ENCODE measurements around the gene PDGFD. TPM values are rescaled to one million over a fixed set of nuclear protein-coding genes. Genes with fewer than 3 reads are reported as not detected.

The PDGFD gene
- total and polyA plus RNA-seq, 2 donors (not counting 1 experiment from before 2014, with no cell fraction given): 1.3 TPM

DNA sequence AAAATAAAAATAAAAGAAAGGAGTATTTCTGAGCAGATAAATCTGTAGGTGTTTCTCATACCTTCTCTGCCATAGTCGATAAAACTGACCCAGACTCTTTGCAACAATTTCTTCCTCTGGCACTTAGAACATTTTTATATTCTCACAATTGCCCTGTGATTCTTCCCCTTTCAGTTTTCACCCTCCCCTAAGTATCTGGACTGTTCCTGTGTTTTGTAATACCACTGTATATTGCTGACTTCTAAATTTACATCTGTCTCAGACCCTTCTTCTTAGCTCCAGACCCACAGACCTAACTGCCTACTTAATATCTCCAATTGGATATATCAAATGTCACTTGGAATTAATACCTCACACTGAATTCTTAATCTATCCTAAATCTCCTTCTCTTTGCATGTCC is 261.0 kb downstream of the PDGFD start:
- Histone ChIP-seq H3K4me1 (ENCODE audit: control insufficient read depth, extremely low read depth, insufficient read depth, low read length) (no peaks in the 10 kb centered on the region), H4K20me1 (ENCODE audit: control insufficient read depth, extremely low read depth, insufficient read depth, low read length) (no peaks in the 10 kb centered on the region), H2AFZ (ENCODE audit: low read length) (no peak overlapping the region), H3K9ac (ENCODE audit: insufficient read depth, low read length) (no peak overlapping the region), H3K79me2 (ENCODE audit: control insufficient read depth, insufficient read depth, low read length) (no peaks in the 10 kb centered on the region), H3K9me3 (ENCODE audit: control insufficient read depth, insufficient read depth, low read depth, low read length) (no peaks in the 10 kb centered on the region), H3K4me3 (replicated peaks in 1 of 4; ENCODE audit: control extremely low read depth in 1 of 4, insufficient read depth in 1 of 4, low read depth in 3 of 4, low read length in 4 of 4) (no peak overlapping the region), H3K36me3 (ENCODE audit: control insufficient read depth, insufficient read depth, low read length) (no peaks in the 10 kb centered on the region), H3K27me3 (ENCODE audit: control insufficient read depth, insufficient read depth, low read length) (no peaks in the 10 kb centered on the region), H3K4me2 (ENCODE audit: extremely low read depth, insufficient read depth, low read length) (no peak overlapping the region), H3K27ac (ENCODE audit: insufficient read depth, low read length) (no peak overlapping the region)
- TF ChIP-seq EZH2 (IDR thresholded peaks at IDR 0.05; ENCODE audit: low read length, missing control alignments): no peak
- TF ChIP-seq, protein P1, sequence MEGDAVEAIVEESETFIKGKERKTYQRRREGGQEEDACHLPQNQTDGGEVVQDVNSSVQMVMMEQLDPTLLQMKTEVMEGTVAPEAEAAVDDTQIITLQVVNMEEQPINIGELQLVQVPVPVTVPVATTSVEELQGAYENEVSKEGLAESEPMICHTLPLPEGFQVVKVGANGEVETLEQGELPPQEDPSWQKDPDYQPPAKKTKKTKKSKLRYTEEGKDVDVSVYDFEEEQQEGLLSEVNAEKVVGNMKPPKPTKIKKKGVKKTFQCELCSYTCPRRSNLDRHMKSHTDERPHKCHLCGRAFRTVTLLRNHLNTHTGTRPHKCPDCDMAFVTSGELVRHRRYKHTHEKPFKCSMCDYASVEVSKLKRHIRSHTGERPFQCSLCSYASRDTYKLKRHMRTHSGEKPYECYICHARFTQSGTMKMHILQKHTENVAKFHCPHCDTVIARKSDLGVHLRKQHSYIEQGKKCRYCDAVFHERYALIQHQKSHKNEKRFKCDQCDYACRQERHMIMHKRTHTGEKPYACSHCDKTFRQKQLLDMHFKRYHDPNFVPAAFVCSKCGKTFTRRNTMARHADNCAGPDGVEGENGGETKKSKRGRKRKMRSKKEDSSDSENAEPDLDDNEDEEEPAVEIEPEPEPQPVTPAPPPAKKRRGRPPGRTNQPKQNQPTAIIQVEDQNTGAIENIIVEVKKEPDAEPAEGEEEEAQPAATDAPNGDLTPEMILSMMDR (conservative IDR thresholded peaks at IDR 0.05 in 1 of 2, IDR thresholded peaks at IDR 0.05 in 1 of 2; ENCODE audit: low read depth in 1 of 2, low read length in 2 of 2): no peak
- no peak for DNase-seq (ENCODE audit: low read depth in 2 of 2)

DNA sequence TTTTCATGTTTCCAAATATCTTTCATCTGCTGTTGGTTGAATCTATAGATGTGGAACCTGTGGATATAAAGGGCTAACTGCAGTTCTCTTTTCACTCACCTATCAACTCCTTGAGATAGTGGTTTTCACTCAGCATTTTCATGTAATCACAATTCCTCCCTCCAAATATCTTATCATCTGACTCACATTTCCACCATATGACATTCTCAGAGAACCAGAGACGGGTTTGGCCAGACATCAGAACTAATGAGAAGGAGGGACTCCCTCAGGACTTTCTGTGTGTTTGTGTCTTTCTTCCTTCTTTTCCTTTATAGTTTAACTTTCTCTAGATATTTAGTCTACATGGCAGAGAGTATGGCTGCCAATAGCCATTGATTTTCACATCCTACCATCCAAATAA is 262.3 kb downstream of the PDGFD start:
- DNase-seq (ENCODE audit: low read depth in 2 of 2): peak in 1 of 2 donors; percentile 64

DNA sequence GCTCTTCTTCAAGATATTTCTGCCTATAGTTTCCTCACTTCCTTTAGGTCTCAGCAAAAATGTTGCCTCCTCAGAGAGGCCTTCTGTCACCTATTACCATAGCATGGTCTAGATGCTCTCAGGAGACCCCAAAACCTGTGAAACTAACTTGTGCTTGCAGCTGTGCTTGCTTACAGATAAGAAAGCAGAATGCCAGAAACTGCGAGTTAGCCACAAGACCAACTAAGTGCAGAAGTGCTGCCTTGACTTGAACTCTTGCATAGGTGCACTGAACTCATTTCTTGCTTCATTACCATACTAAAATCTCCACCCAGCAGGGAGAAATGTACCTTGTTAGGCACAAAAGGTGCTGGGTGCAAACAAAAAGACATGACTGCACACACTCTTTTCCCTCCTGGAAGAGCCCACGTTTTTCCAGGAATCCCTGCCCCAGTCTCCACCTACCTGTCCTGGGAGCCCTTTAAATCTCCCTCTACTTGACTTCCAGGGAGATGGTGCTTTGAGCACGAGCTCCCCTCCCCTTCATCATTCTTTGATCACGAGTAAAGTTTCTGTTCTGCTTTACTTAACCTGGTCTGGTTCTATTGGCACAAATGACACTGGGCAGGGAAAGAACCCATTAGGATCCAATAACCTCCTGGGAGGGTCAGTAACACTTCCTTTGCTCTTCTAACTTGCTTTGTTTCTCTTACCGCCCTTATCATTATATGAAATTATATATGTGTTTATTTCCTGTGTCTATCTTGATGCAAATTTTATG is 265.2 kb downstream of the PDGFD start:
- no peak for DNase-seq (ENCODE audit: low read depth in 2 of 2)
- Histone ChIP-seq H3K27me3 (ENCODE audit: control insufficient read depth, insufficient read depth, low read length) (no peaks in the 10 kb centered on the region), H3K4me3 (replicated peaks in 1 of 4; ENCODE audit: control extremely low read depth in 1 of 4, insufficient read depth in 1 of 4, low read depth in 3 of 4, low read length in 4 of 4) (no peak overlapping the region), H3K9ac (ENCODE audit: insufficient read depth, low read length) (no peak overlapping the region), H3K79me2 (ENCODE audit: control insufficient read depth, insufficient read depth, low read length) (no peaks in the 10 kb centered on the region), H4K20me1 (ENCODE audit: control insufficient read depth, extremely low read depth, insufficient read depth, low read length) (no peaks in the 10 kb centered on the region), H2AFZ (ENCODE audit: low read length) (no peak overlapping the region), H3K4me2 (ENCODE audit: extremely low read depth, insufficient read depth, low read length) (no peak overlapping the region), H3K9me3 (ENCODE audit: control insufficient read depth, insufficient read depth, low read depth, low read length) (no peaks in the 10 kb centered on the region), H3K36me3 (ENCODE audit: control insufficient read depth, insufficient read depth, low read length) (no peaks in the 10 kb centered on the region), H3K27ac (ENCODE audit: insufficient read depth, low read length) (no peak overlapping the region), H3K4me1 (ENCODE audit: control insufficient read depth, extremely low read depth, insufficient read depth, low read length) (no peaks in the 10 kb centered on the region)
- TF ChIP-seq, protein P1 (conservative IDR thresholded peaks at IDR 0.05 in 1 of 2, IDR thresholded peaks at IDR 0.05 in 1 of 2; ENCODE audit: low read depth in 1 of 2, low read length in 2 of 2): no peak
- no peak for TF ChIP-seq EZH2 (IDR thresholded peaks at IDR 0.05; ENCODE audit: low read length, missing control alignments)

More for the DNA sequence above, 262.3 kb downstream of the PDGFD start:
- H3K4me1 ChIP-seq (ENCODE audit: control insufficient read depth, extremely low read depth, insufficient read depth, low read length): no peaks in the 10 kb centered on the region
- TF ChIP-seq, protein P1 (conservative IDR thresholded peaks at IDR 0.05 in 1 of 2, IDR thresholded peaks at IDR 0.05 in 1 of 2; ENCODE audit: low read depth in 1 of 2, low read length in 2 of 2): no peak
- no peak for TF ChIP-seq EZH2 (IDR thresholded peaks at IDR 0.05; ENCODE audit: low read length, missing control alignments)
- H3K79me2 ChIP-seq (ENCODE audit: control insufficient read depth, insufficient read depth, low read length): no peaks in the 10 kb centered on the region
- H3K9ac ChIP-seq (ENCODE audit: insufficient read depth, low read length): no peak overlapping the region
- H3K4me3 ChIP-seq (replicated peaks in 1 of 4; ENCODE audit: control extremely low read depth in 1 of 4, insufficient read depth in 1 of 4, low read depth in 3 of 4, low read length in 4 of 4): no peak overlapping the region
- H3K9me3 ChIP-seq (ENCODE audit: control insufficient read depth, insufficient read depth, low read depth, low read length): no peaks in the 10 kb centered on the region
- no peaks in the 10 kb centered on the region for H3K27me3 ChIP-seq (ENCODE audit: control insufficient read depth, insufficient read depth, low read length)
- no peak overlapping the region for H2AFZ ChIP-seq (ENCODE audit: low read length)
- no peak overlapping the region for H3K4me2 ChIP-seq (ENCODE audit: extremely low read depth, insufficient read depth, low read length)
- no peak overlapping the region for H3K27ac ChIP-seq (ENCODE audit: insufficient read depth, low read length)
- H3K36me3 ChIP-seq (ENCODE audit: control insufficient read depth, insufficient read depth, low read length): no peaks in the 10 kb centered on the region
- H4K20me1 ChIP-seq (ENCODE audit: control insufficient read depth, extremely low read depth, insufficient read depth, low read length): no peaks in the 10 kb centered on the region
